Kidney epithelial cell (primary cell): ENCODE measurements around the gene SRPX2. TPM values are rescaled to one million over a fixed set of nuclear protein-coding genes. Genes with fewer than 3 reads are reported as not detected.

Source experiments
- DNase-seq: peaks from one replicate; pipeline ENCODE4 v3.0.0-alpha.2; 2010; ENCODE audit warnings: low read depth
- H3K27me3 ChIP-seq: 2 replicates; pipeline ENCODE4 v1.6.0; 2011; ENCODE audit warnings: low read length; ENCODE audit not compliant: control insufficient read depth, insufficient read depth
- H3K36me3 ChIP-seq: 2 replicates; pipeline ENCODE4 v1.5.1; 2011; ENCODE audit warnings: low read length; ENCODE audit not compliant: control insufficient read depth, insufficient read depth
- H3K4me3 ChIP-seq: 2 replicates; pipeline ENCODE4 v1.5.1; 2011; ENCODE audit warnings: low read depth, mild to moderate bottlenecking, control low read depth, low read length
- total RNA-seq: library from RNA; depleted of rRNA; stranded (reverse); fragments of >200 nt; gene quantifications from 2 replicates; pipeline ENCODE4 v1.2.3, GENCODE V29; 2015
- TF ChIP-seq, protein P1 (sequence below): IDR thresholded peaks from 2 replicates; pipeline ENCODE4 v1.5.1; 2011; ENCODE audit warnings: mild to moderate bottlenecking, moderate library complexity, low read length, control low read depth, inconsistent platforms; ENCODE audit not compliant: insufficient read depth, poor library complexity, severe bottlenecking

SRPX2 gene
- total RNA-seq, 1 donor from 2014 or later = 1.4 TPM

DNA sequence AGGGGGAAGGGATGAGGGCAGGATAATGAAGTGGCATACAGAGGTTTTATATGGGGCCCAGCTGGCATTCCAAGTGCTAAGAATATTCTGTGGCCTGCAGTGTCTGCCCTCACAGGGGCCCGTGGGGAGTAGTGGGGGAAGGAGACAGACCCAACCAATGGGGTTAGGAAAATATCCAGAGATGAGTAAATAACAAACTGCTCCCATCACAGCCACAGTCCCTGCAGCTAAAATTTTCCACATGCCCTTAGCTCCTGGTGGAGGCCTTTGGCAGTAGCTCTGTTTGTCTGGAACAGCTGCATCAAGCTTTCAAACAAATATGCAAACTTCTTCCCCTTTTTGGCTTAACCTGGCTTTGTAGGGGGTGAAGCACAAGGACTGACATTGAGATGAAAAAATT is 3.1 kb downstream of the SRPX2 start:
- no peak for DNase-seq
- H3K36me3 ChIP-seq = no peaks in the 10 kb centered on the region
- TF ChIP-seq, protein P1, sequence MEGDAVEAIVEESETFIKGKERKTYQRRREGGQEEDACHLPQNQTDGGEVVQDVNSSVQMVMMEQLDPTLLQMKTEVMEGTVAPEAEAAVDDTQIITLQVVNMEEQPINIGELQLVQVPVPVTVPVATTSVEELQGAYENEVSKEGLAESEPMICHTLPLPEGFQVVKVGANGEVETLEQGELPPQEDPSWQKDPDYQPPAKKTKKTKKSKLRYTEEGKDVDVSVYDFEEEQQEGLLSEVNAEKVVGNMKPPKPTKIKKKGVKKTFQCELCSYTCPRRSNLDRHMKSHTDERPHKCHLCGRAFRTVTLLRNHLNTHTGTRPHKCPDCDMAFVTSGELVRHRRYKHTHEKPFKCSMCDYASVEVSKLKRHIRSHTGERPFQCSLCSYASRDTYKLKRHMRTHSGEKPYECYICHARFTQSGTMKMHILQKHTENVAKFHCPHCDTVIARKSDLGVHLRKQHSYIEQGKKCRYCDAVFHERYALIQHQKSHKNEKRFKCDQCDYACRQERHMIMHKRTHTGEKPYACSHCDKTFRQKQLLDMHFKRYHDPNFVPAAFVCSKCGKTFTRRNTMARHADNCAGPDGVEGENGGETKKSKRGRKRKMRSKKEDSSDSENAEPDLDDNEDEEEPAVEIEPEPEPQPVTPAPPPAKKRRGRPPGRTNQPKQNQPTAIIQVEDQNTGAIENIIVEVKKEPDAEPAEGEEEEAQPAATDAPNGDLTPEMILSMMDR = no peak
- no peaks in the 10 kb centered on the region for H3K27me3 ChIP-seq
- H3K4me3 ChIP-seq = no peak overlapping the region

DNA sequence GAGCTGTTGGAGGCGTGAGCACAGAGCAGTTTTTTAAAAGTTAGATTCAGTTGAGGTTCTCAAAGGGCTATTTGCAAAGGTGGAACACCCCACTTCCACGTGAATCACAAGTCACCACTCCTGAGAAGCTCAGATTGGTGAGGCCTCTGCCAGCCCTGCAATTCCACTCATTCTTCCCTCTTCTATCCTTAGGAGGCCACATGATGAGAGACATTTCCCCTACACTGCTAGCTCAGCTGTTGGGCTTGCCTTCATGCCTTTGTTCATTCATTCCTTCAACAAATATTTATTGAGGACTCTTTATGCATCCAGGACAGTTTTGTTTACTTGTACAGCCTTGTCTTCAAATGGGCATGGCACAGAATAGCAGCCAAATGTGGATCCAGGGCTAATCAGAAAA is 3.7 kb downstream of the SRPX2 start:
- H3K27me3 ChIP-seq = no peaks in the 10 kb centered on the region
- TF ChIP-seq, protein P1 = no peak
- no peak for DNase-seq
- H3K4me3 ChIP-seq = no peak overlapping the region
- no peaks in the 10 kb centered on the region for H3K36me3 ChIP-seq

DNA sequence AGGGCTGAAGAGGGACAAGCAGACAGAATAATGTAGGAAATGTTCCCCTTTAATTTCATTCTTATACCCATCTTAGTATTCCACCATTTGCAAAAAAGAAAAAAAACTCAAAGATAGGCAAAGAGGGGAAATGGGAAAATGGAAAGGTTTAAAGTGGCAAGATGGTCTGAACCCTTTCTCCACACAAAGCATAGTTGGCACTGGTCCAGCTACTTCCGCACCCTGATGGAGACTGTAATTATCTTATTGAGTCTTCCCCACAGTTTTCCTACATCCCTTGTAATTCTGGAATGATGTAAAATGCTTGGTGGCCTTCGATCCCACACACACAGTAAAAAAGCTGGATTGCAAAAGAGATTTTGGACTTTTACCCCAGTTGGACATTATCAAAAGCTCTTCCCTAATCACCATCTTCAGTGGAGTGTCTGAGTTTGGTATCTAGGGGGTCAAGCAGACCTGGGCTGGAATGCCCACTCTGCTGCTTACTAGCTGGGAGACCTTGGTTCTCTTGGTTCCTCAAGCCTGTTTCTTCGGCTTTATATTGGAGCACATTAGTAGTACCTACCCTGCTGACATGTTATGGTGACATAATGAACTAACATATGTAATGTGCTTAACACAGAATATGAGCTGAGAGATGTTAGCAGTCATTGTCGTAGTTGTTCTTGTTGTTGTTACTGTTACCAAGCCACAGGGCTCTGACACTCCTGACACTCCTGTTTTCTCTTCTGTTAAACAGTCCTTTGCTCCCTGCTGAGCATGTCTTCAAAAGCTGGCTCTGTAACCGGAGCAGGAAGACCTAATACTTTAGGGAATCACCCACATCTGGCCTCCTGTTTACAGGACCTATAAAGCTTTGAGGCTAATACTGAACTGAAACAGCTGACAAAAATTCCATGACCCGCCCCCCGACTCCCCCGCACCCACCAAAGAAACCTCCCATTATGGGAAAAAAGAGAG is 4.7 kb downstream of the SRPX2 start:
- no peak for DNase-seq

DNA sequence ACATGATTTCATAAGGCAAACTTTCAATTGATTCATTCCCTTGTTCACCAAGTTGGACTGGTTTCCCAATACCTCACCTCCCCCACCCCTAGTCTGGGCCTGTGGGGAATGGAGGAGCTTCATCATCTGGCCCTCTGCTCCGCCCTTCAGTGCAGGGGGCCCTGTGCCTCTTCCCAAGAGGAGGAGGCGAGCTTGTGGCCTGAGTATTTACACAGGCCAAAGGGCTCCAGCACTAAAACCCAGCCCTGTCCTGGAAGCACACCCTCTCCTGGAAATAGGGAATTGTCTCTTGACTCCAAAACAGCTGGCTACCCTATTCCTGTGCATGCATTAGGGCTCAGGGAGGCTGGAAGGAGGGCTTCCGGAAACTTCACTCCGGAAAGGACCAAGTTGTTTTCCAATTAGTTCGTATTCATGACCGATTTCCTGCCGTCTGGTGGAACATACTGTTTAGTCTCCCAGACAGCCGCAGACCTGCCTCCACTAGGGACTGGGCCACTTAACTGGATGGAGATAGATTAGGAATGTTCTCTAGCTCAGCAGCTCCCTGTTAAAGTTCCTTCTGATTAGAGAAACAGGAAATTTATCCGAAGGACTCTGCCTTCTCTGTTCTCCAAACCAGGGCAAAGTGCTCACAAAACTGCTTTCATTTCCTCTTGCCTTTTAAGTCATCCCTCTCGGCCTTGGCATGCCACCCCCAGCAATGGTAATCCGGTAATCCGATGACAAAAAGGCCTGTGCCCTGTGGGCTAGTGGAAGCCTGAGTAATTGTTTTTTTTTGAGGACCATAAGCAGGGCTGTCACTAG is 5.8 kb downstream of the SRPX2 start:
- Histone ChIP-seq H3K36me3 (no peaks in the 10 kb centered on the region), H3K27me3 (no peaks in the 10 kb centered on the region), H3K4me3 (no peak overlapping the region)
- no peak for DNase-seq
- TF ChIP-seq, protein P1 = no peak

More for the DNA sequence above, 4.7 kb downstream of the SRPX2 start:
- TF ChIP-seq, protein P1 = no peak
- H3K27me3 ChIP-seq = no peaks in the 10 kb centered on the region
- H3K4me3 ChIP-seq = no peak overlapping the region
- no peaks in the 10 kb centered on the region for H3K36me3 ChIP-seq

DNA sequence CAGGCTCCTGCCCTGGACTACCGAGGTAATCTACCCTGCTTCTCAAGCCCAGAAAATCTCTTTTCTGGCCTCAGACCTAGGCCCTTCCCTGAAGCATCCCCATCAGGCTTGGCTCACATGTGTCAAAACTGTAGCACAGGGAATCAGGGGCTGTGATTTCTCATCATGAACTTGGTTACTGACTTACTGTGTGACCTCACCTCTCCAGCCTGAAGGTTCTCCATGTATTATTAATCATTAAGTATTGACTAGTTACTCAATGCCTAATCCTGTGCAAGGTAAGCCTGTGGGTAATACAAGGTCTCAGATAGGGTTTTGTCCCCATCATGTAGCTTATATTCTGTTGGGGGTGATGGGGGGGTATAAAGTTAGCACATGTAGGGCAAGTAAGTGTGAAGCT is 6.8 kb downstream of the SRPX2 start:
- no peak for DNase-seq
- Histone ChIP-seq H3K36me3 (no peaks in the 10 kb centered on the region), H3K27me3 (no peaks in the 10 kb centered on the region), H3K4me3 (no peak overlapping the region)
- TF ChIP-seq, protein P1 = no peak
